GM23338 (cell line): ENCODE results near the gene PNPLA1.

ENCODE experiments used
- CREB1 ChIP-seq: fragments of 250-450 bp; sonication (Bioruptor Pico); IDR thresholded peaks from 2 replicates; pipeline ENCODE4 v1.5.0; 2020; ENCODE audit warnings: low read depth, mild to moderate bottlenecking, moderate library complexity
- EZH2 ChIP-seq: fragments of 200-600 bp; sonication (generic); IDR thresholded peaks from one replicate; pipeline ENCODE4 v1.8.0; 2017; ENCODE audit warnings: antibody characterized with exemption, mild to moderate bottlenecking, low read depth; ENCODE audit not compliant: unreplicated experiment
- EZH2phosphoT487 ChIP-seq: fragments of 200-600 bp; sonication (generic); IDR thresholded peaks from one replicate; pipeline ENCODE4 v1.8.1; 2018; ENCODE audit warnings: antibody characterized with exemption; ENCODE audit not compliant: unreplicated experiment
- JUNB ChIP-seq: IDR thresholded peaks from one replicate; pipeline ENCODE4 v1.6.1; 2016; ENCODE audit warnings: antibody characterized with exemption; ENCODE audit not compliant: unreplicated experiment
- NANOG ChIP-seq: IDR thresholded peaks from 2 replicates; pipeline ENCODE4 v1.6.1; 2016; ENCODE audit warnings: antibody characterized with exemption, borderline replicate concordance
- POLR2AphosphoS5 ChIP-seq: IDR thresholded peaks from 2 replicates; pipeline ENCODE4 v1.6.1; 2016; ENCODE audit warnings: antibody characterized with exemption, low read depth
- ZNF114 ChIP-seq: fragments of 250-450 bp; sonication (Bioruptor Pico); IDR thresholded peaks from 2 replicates; pipeline ENCODE4 v1.5.0; 2020; ENCODE audit warnings: mild to moderate bottlenecking, moderate library complexity
- ZNF331 ChIP-seq: fragments of 250-450 bp; sonication (Bioruptor Pico); IDR thresholded peaks from 2 replicates; pipeline ENCODE4 v1.5.0; 2020; ENCODE audit warnings: low read depth, mild to moderate bottlenecking, moderate library complexity
- TF ChIP-seq, protein P1 (sequence below), 2 experiments: fragments of 200-600 bp in 1 of 2; sonication (generic) in 1 of 2; conservative IDR thresholded peaks; 2 replicates each; pipeline versions ENCODE4 v1.5.1 to v1.6.1; 2016 to 2017; ENCODE audit warnings: antibody characterized with exemption in 2 of 2, low read depth in 2 of 2, mild to moderate bottlenecking in 2 of 2, moderate library complexity in 1 of 2
- TF ChIP-seq, protein P2 (sequence below): IDR thresholded peaks from one replicate; pipeline ENCODE4 v1.6.1; 2018; ENCODE audit warnings: antibody characterized with exemption; ENCODE audit not compliant: unreplicated experiment
- TF ChIP-seq, protein P3 (sequence below): IDR thresholded peaks from 2 replicates; pipeline ENCODE4 v1.6.1; 2016; ENCODE audit warnings: antibody characterized with exemption

DNA sequence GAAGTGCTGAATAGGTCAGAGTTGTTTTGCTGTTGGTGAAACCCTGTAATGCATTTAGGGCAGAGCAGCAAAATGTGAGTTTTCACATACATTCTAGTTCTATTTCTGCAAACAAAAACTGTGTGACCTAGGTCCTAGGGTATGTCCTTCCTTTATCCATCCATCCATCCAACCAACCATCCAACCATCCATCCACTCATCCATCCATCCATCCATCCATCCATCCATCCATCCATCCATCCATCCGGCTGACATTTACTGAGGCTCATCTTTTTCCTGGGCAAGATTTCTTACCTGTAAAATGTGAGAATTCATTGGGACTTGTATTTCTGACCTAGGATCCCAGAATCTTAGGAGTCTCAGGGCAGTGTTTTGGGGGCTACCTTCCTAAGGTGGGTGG is 14.5 kb downstream of the PNPLA1 start:
- TF ChIP-seq, protein P1, sequence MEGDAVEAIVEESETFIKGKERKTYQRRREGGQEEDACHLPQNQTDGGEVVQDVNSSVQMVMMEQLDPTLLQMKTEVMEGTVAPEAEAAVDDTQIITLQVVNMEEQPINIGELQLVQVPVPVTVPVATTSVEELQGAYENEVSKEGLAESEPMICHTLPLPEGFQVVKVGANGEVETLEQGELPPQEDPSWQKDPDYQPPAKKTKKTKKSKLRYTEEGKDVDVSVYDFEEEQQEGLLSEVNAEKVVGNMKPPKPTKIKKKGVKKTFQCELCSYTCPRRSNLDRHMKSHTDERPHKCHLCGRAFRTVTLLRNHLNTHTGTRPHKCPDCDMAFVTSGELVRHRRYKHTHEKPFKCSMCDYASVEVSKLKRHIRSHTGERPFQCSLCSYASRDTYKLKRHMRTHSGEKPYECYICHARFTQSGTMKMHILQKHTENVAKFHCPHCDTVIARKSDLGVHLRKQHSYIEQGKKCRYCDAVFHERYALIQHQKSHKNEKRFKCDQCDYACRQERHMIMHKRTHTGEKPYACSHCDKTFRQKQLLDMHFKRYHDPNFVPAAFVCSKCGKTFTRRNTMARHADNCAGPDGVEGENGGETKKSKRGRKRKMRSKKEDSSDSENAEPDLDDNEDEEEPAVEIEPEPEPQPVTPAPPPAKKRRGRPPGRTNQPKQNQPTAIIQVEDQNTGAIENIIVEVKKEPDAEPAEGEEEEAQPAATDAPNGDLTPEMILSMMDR (conservative IDR thresholded peaks at IDR 0.05; ENCODE audit: low read depth in 2 of 2): no peak
- TF ChIP-seq POLR2AphosphoS5 (no peak), CREB1 (CRISPR knock-in tag) (no peak), EZH2 (no peak), EZH2phosphoT487 (no peak), NANOG (no peak), JUNB (no peak), ZNF331 (CRISPR knock-in tag) (no peak), ZNF114 (CRISPR knock-in tag) (no peak)
- TF ChIP-seq, protein P2, sequence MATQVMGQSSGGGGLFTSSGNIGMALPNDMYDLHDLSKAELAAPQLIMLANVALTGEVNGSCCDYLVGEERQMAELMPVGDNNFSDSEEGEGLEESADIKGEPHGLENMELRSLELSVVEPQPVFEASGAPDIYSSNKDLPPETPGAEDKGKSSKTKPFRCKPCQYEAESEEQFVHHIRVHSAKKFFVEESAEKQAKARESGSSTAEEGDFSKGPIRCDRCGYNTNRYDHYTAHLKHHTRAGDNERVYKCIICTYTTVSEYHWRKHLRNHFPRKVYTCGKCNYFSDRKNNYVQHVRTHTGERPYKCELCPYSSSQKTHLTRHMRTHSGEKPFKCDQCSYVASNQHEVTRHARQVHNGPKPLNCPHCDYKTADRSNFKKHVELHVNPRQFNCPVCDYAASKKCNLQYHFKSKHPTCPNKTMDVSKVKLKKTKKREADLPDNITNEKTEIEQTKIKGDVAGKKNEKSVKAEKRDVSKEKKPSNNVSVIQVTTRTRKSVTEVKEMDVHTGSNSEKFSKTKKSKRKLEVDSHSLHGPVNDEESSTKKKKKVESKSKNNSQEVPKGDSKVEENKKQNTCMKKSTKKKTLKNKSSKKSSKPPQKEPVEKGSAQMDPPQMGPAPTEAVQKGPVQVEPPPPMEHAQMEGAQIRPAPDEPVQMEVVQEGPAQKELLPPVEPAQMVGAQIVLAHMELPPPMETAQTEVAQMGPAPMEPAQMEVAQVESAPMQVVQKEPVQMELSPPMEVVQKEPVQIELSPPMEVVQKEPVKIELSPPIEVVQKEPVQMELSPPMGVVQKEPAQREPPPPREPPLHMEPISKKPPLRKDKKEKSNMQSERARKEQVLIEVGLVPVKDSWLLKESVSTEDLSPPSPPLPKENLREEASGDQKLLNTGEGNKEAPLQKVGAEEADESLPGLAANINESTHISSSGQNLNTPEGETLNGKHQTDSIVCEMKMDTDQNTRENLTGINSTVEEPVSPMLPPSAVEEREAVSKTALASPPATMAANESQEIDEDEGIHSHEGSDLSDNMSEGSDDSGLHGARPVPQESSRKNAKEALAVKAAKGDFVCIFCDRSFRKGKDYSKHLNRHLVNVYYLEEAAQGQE: no peak
- TF ChIP-seq, protein P3, sequence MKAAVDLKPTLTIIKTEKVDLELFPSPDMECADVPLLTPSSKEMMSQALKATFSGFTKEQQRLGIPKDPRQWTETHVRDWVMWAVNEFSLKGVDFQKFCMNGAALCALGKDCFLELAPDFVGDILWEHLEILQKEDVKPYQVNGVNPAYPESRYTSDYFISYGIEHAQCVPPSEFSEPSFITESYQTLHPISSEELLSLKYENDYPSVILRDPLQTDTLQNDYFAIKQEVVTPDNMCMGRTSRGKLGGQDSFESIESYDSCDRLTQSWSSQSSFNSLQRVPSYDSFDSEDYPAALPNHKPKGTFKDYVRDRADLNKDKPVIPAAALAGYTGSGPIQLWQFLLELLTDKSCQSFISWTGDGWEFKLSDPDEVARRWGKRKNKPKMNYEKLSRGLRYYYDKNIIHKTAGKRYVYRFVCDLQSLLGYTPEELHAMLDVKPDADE: no peak
